Fibroblast of mammary gland (primary cell): ENCODE measurements around the gene TBC1D25.

Experiments
- DNase-seq: peaks from one replicate; pipeline ENCODE4 v3.0.0-alpha.2; 2010; ENCODE audit warnings: low read depth
- H3K4me3 ChIP-seq: 2 replicates; pipeline ENCODE4 v1.5.1; 2011; ENCODE audit warnings: low read depth, mild to moderate bottlenecking, low read length, moderate library complexity; ENCODE audit not compliant: control insufficient read depth
- CTCF ChIP-seq: conservative IDR thresholded peaks from 2 replicates; pipeline ENCODE4 v1.5.1; 2011; ENCODE audit warnings: low read depth, low read length, inconsistent platforms; ENCODE audit not compliant: control insufficient read depth, insufficient read depth

Gene TBC1D25

DNA sequence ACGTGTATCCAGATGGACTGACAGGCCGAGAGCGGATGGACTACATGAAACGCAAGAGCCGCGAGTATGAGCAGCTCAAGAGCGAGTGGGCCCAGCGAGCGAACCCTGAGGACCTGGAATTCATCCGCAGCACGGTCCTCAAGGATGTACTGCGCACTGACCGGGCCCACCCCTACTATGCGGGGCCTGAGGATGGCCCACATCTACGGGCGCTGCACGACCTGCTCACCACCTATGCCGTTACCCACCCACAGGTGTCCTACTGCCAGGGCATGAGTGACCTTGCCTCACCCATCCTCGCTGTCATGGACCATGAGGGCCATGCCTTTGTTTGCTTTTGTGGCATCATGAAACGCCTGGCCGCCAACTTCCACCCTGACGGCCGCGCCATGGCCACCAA is 20.1 kb downstream of the TBC1D25 start:
- no peak for TF ChIP-seq CTCF
- no peak overlapping the region for H3K4me3 ChIP-seq
- DNase-seq = no peak

DNA sequence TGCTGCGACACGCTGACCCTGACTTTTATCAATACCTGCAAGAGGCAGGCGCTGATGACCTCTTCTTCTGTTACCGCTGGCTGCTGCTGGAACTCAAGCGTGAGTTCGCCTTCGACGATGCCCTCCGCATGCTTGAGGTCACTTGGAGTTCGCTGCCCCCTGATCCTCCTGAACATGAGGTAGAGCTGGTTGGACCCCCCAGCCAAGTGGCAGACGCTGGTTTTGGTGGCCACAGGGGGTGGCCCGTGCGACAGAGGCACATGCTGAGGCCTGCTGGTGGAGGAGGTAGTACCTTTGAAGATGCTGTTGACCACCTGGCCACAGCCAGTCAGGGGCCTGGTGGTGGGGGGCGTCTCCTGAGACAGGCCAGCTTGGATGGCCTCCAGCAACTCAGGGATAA is 20.5 kb downstream of the TBC1D25 start:
- TF ChIP-seq CTCF = no peak
- no peak for DNase-seq

DNA sequence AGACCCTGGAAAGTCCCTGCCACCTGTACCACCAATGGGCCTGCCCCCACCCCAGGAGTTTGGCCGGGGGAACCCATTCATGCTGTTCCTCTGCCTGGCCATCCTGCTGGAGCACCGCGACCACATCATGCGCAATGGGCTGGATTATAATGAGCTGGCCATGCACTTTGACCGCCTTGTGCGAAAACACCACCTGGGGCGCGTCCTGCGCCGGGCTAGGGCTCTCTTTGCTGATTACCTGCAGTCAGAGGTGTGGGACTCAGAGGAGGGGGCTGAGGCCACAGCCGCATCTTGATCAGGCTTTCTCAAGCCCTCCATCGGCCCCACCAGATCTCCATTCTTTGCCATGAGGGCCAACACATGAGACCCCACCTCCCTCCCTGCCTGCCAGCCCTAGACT is 21.2 kb downstream of the TBC1D25 start:
- no peak overlapping the region for H3K4me3 ChIP-seq
- no peak for DNase-seq
- TF ChIP-seq CTCF = no peak

More for the DNA sequence above, 20.5 kb downstream of the TBC1D25 start:
- H3K4me3 ChIP-seq = no peak overlapping the region

DNA sequence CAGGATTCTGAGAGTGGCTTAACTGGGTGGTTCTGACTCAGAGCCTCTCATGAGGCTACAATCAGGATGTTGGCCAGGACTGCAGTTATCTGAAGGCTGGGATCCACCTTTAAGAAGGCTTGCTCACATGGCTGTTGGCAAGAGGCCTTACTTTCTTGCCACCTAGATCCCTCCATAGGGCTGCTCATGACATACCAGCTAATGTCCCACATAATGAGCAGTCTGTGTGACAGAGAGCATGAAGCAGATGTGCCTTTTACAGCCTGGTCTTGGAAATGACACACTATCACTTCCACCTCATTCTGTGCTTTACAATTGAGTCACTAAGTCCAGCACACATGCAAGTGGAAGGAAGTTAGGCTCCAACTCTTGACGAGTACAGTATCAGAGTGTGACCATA is 30.4 kb downstream of the TBC1D25 start:
- DNase-seq = peak; percentile 65
- no peak for TF ChIP-seq CTCF
- no peak overlapping the region for H3K4me3 ChIP-seq

DNA sequence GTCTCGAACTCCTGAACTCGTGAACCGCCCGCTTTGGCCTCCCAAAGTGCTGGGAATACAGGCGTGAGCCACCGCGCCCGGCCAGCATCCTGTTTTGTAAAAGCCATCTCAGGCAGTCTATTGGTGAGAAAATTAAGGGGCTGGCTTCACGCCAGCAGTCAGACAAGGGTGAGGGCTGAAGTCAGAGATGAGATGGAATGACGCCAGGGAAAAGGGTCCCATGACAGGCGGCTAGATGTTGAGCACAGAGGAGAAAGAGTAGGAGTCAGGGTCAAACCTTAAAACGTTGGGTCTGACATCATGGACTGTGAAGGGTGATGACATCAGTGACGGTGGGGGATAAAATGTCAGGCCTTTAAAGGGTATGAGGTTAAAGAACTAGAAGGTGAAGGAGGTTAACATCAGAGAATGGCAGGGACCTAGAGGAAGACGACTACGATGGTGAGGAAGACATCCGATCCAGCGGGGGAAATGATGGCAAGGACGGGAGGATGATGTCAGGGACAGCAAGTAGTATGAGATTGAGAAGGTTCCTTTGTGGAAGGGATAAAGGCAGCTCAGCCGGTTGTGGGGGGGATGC is 34.3 kb downstream of the TBC1D25 start:
- no peak for TF ChIP-seq CTCF

GRCh38 chrX:48574270-48575266 is 35.1 kb downstream of the TBC1D25 start, which contains the start of gene RBM3:
Gene RBM3, plus strand, starts transcription at chrX:48574484. Its CDS starts 697 bp downstream, at chrX:48575181.
- TF ChIP-seq CTCF = peak; percentile 25
- DNase-seq = peak; percentile 90

More for the DNA sequence above, 34.3 kb downstream of the TBC1D25 start:
- DNase-seq = no peak
- peak overlapping the region; percentile 74 for H3K4me3 ChIP-seq

More at GRCh38 chrX:48574270-48575266, 35.1 kb downstream of the TBC1D25 start, which contains the start of gene RBM3:
- H3K4me3 ChIP-seq = peak within 1 kb of the TSS; percentile 74
